Suprapubic skin (tissue), 4 donors: Measurements from ENCODE around the gene ZDHHC14. TPM values are rescaled to one million over a fixed set of nuclear protein-coding genes. Genes with fewer than 3 reads are reported as not detected.

Experiments
- DNase-seq, 2 donors: peaks; one replicate each; pipeline ENCODE4 v3.0.0-alpha.2; 2019; ENCODE audit warnings: low spot score in 2 of 2
- H3K27ac ChIP-seq: fragments of 200-600 bp; sonication (generic); one replicate; pipeline ENCODE4 v1.5.1; 2019
- H3K27me3 ChIP-seq: fragments of 200-600 bp; sonication (generic); one replicate; pipeline ENCODE4 v1.5.1; 2019
- H3K36me3 ChIP-seq: fragments of 200-600 bp; sonication (generic); one replicate; pipeline ENCODE4 v1.5.1; 2019
- H3K4me1 ChIP-seq: fragments of 200-600 bp; sonication (generic); one replicate; pipeline ENCODE4 v1.5.1; 2019
- H3K4me3 ChIP-seq: fragments of 200-600 bp; sonication (generic); one replicate; pipeline ENCODE4 v1.5.1; 2019; ENCODE audit warnings: mild to moderate bottlenecking
- H3K9me3 ChIP-seq: fragments of 200-600 bp; sonication (generic); one replicate; pipeline ENCODE4 v1.5.1; 2019
- EP300 ChIP-seq: sonication (generic); formaldehyde crosslinking; IDR thresholded peaks from one replicate; pipeline ENCODE4 v1.6.1; 2017; ENCODE audit warnings: antibody characterized with exemption
- POLR2A ChIP-seq, 2 donors: fragments of 450-650 bp; IDR thresholded peaks; one replicate each; pipeline ENCODE4 v1.6.1; 2017; ENCODE audit warnings: antibody characterized with exemption in 2 of 2, mild to moderate bottlenecking in 2 of 2, moderate library complexity in 2 of 2
- POLR2AphosphoS5 ChIP-seq, 3 donors: sonication (generic); formaldehyde crosslinking; IDR thresholded peaks; one replicate each; pipeline ENCODE4 v1.6.1; 2017; ENCODE audit warnings: antibody characterized with exemption in 3 of 3
- WGBS: methylation state at CpG from one replicate; pipeline ENCODE4 v1.1.5; 2018; 5-methylcytosine and 5-hydroxymethylcytosine counted together
- total RNA-seq, 4 donors: library from RNA; depleted of rRNA; stranded (reverse); fragments of >200 nt; gene quantifications; one replicate each; pipeline ENCODE4 v1.1.0, GENCODE V29; 2016
- TF ChIP-seq, protein P1 (sequence below), 2 donors: fragments of 200-600 bp in 1 of 2; fragments of 450-650 bp in 1 of 2; sonication (generic) in 1 of 2; IDR thresholded peaks; one replicate each; pipeline ENCODE4 v1.5.1; 2016 to 2019; ENCODE audit warnings: antibody characterized with exemption in 2 of 2, mild to moderate bottlenecking in 1 of 2, moderate library complexity in 1 of 2

The ZDHHC14 gene
- total RNA-seq, 4 donors from 2014 or later = 4.3 to 9.9 (median 7.7) TPM

DNA sequence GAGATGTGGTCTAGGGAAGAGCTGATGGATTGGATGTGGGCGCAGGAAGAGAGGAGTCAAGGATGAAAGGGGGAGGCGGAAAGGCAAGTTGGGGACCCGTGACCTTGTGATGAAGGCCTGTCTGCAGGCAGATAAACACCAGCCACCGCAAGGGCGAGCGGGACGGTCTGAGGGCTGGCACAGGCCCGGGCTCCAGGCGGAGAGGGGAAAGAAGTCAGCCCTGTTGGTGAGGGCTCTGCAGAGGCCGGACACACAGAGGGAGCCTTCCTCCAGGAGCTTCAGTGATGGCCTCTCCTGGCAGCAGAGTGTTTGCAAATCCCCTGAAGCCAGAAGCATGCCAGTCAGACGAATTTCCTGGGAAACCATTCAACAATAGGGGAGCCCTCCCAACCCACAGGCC is 112.2 kb downstream of the ZDHHC14 start:
- no peaks in the 10 kb centered on the region for H3K27me3 ChIP-seq
- WGBS = 94% methylated on average over 11 of the region's 11 CpGs
- no peak for DNase-seq
- no peak overlapping the region for H3K27ac ChIP-seq
- no peaks in the 10 kb centered on the region for H3K9me3 ChIP-seq
- peaks cover 6% of the 10 kb centered on the region for H3K4me1 ChIP-seq
- TF ChIP-seq POLR2A (IDR thresholded peaks at IDR 0.05) (no peak), EP300 (no peak), POLR2AphosphoS5 (IDR thresholded peaks at IDR 0.05) (no peak)
- TF ChIP-seq, protein P1, sequence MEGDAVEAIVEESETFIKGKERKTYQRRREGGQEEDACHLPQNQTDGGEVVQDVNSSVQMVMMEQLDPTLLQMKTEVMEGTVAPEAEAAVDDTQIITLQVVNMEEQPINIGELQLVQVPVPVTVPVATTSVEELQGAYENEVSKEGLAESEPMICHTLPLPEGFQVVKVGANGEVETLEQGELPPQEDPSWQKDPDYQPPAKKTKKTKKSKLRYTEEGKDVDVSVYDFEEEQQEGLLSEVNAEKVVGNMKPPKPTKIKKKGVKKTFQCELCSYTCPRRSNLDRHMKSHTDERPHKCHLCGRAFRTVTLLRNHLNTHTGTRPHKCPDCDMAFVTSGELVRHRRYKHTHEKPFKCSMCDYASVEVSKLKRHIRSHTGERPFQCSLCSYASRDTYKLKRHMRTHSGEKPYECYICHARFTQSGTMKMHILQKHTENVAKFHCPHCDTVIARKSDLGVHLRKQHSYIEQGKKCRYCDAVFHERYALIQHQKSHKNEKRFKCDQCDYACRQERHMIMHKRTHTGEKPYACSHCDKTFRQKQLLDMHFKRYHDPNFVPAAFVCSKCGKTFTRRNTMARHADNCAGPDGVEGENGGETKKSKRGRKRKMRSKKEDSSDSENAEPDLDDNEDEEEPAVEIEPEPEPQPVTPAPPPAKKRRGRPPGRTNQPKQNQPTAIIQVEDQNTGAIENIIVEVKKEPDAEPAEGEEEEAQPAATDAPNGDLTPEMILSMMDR (IDR thresholded peaks at IDR 0.05) = no peak
- no peaks in the 10 kb centered on the region for H3K36me3 ChIP-seq
- H3K4me3 ChIP-seq = no peak overlapping the region

DNA sequence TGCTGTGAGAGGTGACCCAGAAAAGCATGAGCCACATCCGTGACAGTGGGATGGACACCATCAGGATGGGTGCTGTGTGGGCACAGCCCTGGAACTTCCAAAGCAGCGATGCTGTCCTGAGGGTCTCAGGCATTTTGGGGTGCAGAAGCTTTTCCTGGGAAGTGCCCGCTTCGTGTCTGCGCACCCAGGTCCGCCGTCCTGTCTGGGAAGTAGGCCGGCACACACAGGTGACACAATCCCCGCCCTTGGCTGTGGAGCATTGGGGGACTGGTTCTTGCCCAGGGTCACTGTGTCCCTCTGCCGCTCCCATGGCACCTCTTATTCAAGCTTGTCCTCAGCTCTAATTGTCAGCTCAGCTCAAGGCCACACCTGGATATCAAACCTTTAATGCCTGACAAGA is 112.6 kb downstream of the ZDHHC14 start:
- WGBS = 99% methylated on average over 10 of the region's 10 CpGs
- Histone ChIP-seq H3K27me3 (no peaks in the 10 kb centered on the region), H3K27ac (no peak overlapping the region), H3K36me3 (no peaks in the 10 kb centered on the region), H3K9me3 (no peaks in the 10 kb centered on the region), H3K4me1 (peaks cover 1% of the 10 kb centered on the region), H3K4me3 (no peak overlapping the region)
- TF ChIP-seq POLR2A (IDR thresholded peaks at IDR 0.05) (no peak), POLR2AphosphoS5 (IDR thresholded peaks at IDR 0.05) (no peak), EP300 (no peak)
- TF ChIP-seq, protein P1 (IDR thresholded peaks at IDR 0.05) = no peak
- DNase-seq = no peak

DNA sequence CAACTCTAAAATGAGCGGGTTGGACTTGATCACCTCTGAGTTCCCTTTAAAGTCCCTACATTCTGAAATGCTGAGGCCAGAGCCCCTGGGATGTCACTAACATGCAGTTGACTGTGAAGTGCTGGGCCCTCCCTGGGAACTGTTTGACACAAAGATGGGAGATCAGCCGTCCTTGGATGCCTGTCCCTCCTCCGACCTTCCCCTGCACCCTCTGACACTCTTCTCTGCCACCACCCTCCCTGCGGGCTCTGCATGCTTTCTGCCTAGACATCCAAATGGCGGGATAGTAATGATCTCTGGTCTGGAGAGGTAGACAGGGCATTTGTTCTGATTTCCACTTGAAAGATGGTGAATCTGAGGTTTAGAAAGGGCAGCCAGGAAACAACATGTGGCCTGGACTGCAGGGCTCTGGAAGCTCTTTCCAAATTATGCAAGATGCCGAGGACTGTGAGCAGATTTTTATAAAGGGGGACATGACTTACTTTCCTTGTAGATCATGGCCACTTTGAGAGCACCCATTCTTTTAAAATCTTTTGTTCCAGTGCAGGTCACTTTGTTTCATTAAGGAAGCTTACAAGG is 113.2 kb downstream of the ZDHHC14 start:
- TF ChIP-seq EP300 (no peak), POLR2AphosphoS5 (IDR thresholded peaks at IDR 0.05) (no peak), POLR2A (IDR thresholded peaks at IDR 0.05) (no peak)
- TF ChIP-seq, protein P1 (IDR thresholded peaks at IDR 0.05) = no peak
- Histone ChIP-seq H3K9me3 (no peaks in the 10 kb centered on the region), H3K27me3 (no peaks in the 10 kb centered on the region), H3K4me1 (no peaks in the 10 kb centered on the region), H3K36me3 (no peaks in the 10 kb centered on the region), H3K4me3 (no peak overlapping the region), H3K27ac (no peak overlapping the region)
- WGBS = 77% methylated on average over 6 of the region's 6 CpGs
- no peak for DNase-seq

DNA sequence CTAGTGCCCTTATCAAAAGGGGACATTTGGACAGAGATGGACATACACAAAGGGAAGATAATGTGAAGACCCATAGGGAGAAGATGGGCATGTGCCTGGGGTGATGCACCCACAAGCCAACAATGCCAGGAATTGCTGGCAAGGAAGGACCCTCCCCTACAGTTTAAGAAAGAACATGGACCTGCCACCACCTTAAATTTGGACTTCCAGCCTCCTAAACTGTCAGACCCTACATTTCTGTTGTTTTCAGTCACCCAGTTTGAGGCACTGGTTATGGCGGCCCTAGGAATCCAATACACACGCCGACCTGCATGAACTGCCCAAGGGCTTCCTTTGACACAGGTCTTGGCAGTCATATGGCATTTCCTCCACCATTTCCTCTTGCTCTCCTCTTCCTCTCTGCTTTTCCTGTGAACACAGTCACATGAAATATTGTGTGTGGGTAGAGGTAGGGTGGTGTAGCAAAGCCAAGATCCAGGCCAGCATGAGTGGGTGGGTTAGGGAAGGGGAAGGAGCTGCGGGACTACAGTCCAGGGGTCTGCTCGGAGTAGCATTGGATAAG is 115.6 kb downstream of the ZDHHC14 start:
- Histone ChIP-seq H3K9me3 (no peaks in the 10 kb centered on the region), H3K4me1 (peaks cover 2% of the 10 kb centered on the region), H3K4me3 (no peak overlapping the region), H3K27ac (no peak overlapping the region), H3K36me3 (no peaks in the 10 kb centered on the region), H3K27me3 (no peaks in the 10 kb centered on the region)
- WGBS = 88% methylated on average over 5 of the region's 5 CpGs
- DNase-seq = no peak
- TF ChIP-seq, protein P1 (IDR thresholded peaks at IDR 0.05) = no peak
- TF ChIP-seq EP300 = no peak
- TF ChIP-seq POLR2AphosphoS5 (IDR thresholded peaks at IDR 0.05) = no peak
- TF ChIP-seq POLR2A (IDR thresholded peaks at IDR 0.05) = no peak

DNA sequence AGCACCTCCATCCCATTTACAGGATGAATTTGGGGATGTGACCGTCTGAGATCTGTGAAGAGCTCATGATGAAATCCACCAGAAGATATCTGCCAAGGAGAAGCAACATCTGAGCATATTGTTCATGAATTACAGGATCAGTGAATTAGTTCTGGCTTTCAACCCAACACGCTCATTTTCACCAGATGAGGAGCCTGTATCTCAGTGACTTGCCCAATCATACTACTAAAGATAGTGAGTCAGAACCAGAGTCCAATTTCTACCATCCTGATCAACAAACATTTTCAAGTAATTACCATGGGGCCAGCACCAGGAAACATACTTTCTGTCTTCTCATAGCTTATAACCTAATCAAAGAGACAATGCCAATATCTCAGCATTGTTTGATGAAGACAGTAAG is 116.6 kb downstream of the ZDHHC14 start:
- Histone ChIP-seq H3K4me3 (no peak overlapping the region), H3K9me3 (no peaks in the 10 kb centered on the region), H3K27ac (no peak overlapping the region), H3K27me3 (no peaks in the 10 kb centered on the region), H3K4me1 (peaks cover 5% of the 10 kb centered on the region), H3K36me3 (no peaks in the 10 kb centered on the region)
- DNase-seq = no peak
- TF ChIP-seq, protein P1 (IDR thresholded peaks at IDR 0.05) = no peak
- no peak for TF ChIP-seq EP300
- no peak for TF ChIP-seq POLR2AphosphoS5 (IDR thresholded peaks at IDR 0.05)
- TF ChIP-seq POLR2A (IDR thresholded peaks at IDR 0.05) = no peak
- 77% methylated on average over 2 of the region's 2 CpGs for WGBS
